K562 (cell line): ENCODE measurements around the gene SP6. TPM values are rescaled to one million over a fixed set of nuclear protein-coding genes. Genes with fewer than 3 reads are reported as not detected.

Experiments used
- ATAC-seq: fragments of 200-7000 bp; cut with Tn5 transposase; 3 replicates; pipeline ENCODE4 v1.9.1; 2020; ENCODE audit warnings: moderate library complexity
- BruUV-seq: library from RNA; stranded (reverse); fragments of 400-500 nt; replicated peaks from 2 replicates; lab custom pipeline; 2021; lab: Mats Ljungman, UMichigan
- CTCF ChIA-PET: fragments of 300-600 bp; formaldehyde crosslinking; extraction: SDS; loops from one replicate; lab custom pipeline; 2021; ENCODE audit warnings: low intra/inter-chr PET ratio; lab: Yijun Ruan, JAX
- POLR2A ChIA-PET: fragments of 300-600, 350-650 bp; sonication (Branson Sonifier 250); formaldehyde crosslinking; extraction: SDS; loops from one replicate; lab custom pipeline; 2021; ENCODE audit warnings: antibody characterized with exemption, inconsistent platforms; lab: Yijun Ruan, JAX
- DNase-seq, 4 experiments: peaks; one replicate each; pipeline versions ENCODE4 v3.0.0 to v3.0.0-alpha.2; 2011 to 2018; ENCODE audit warnings: low spot score in 3 of 4, mixed read lengths in 3 of 4; ENCODE audit errors: extremely low read depth in 1 of 4
- FAIRE-seq: peaks from 2 replicates; lab custom pipeline; 2011; peaks lifted over from hg19 to GRCh38; lab: Jason Lieb, UNC
- H2AFZ ChIP-seq: 2 replicates; pipeline ENCODE4 v1.6.0; 2011; ENCODE audit warnings: low read depth, low read length, control low read depth, inconsistent platforms
- H3K27ac ChIP-seq: fragments of 200-600 bp; 3 replicates; pipeline ENCODE4 v1.8.0; 2011; ENCODE audit warnings: low read depth, mild to moderate bottlenecking, control low read depth, inconsistent platforms, low read length, moderate library complexity, mixed read lengths; ENCODE audit errors: extremely low read depth
- H3K27me3 ChIP-seq, 2 experiments: fragments of 300-600 bp in 1 of 2; 2 replicates in 1 of 2; 3 replicates in 1 of 2; pipeline versions ENCODE4 v1.6.0 to v1.8.0; 2011; ENCODE audit warnings: inconsistent platforms in 2 of 2, low read length in 2 of 2, mild to moderate bottlenecking in 1 of 2, mixed read lengths in 1 of 2, moderate library complexity in 1 of 2; ENCODE audit not compliant: control insufficient read depth in 2 of 2, insufficient read depth in 2 of 2
- H3K36me3 ChIP-seq: fragments of 300-600 bp; 3 replicates; pipeline ENCODE4 v1.8.0; 2011; ENCODE audit warnings: mild to moderate bottlenecking, low read length, inconsistent platforms; ENCODE audit not compliant: control insufficient read depth, insufficient read depth
- H3K4me1 ChIP-seq, 2 experiments: fragments of 200-600 bp in 1 of 2; replicated peaks in 1 of 2; 2 replicates in 1 of 2; 3 replicates in 1 of 2; pipeline versions ENCODE4 v1.5.1 to v1.8.0; 2011; ENCODE audit warnings: inconsistent platforms in 2 of 2, low read length in 2 of 2, mild to moderate bottlenecking in 1 of 2, mixed read lengths in 1 of 2, moderate library complexity in 1 of 2; ENCODE audit not compliant: control insufficient read depth in 2 of 2, insufficient read depth in 2 of 2
- H3K4me2 ChIP-seq: 2 replicates; pipeline ENCODE4 v1.6.1; 2011; ENCODE audit warnings: low read length, control low read depth, inconsistent platforms, mixed read lengths; ENCODE audit not compliant: insufficient read depth
- H3K4me3 ChIP-seq: fragments of 200-600 bp; sonication (generic), shearing (Covaris generic); 2 replicates; pipeline ENCODE4 v1.5.1; 2016; ENCODE audit warnings: control low read depth, inconsistent platforms
- H3K79me2 ChIP-seq: fragments of 200-600 bp; 3 replicates; pipeline ENCODE4 v1.8.0; 2011; ENCODE audit warnings: low read length, inconsistent platforms; ENCODE audit not compliant: control insufficient read depth, insufficient read depth
- H3K9ac ChIP-seq, 2 experiments: 2 replicates each; pipeline versions ENCODE4 v1.6.0 to v1.6.1; 2011; ENCODE audit warnings: low read depth in 2 of 2, low read length in 2 of 2, control low read depth in 1 of 2, inconsistent platforms in 1 of 2, mild to moderate bottlenecking in 1 of 2, mixed read lengths in 1 of 2; ENCODE audit not compliant: insufficient read depth in 1 of 2
- H3K9me1 ChIP-seq: one replicate; pipeline ENCODE4 v1.6.0; 2011; ENCODE audit warnings: inconsistent platforms, mild to moderate bottlenecking, low read length, moderate library complexity; ENCODE audit not compliant: control insufficient read depth, insufficient read depth
- H3K9me3 ChIP-seq: replicated peaks from 2 replicates; pipeline ENCODE4 v1.5.1; 2011; ENCODE audit warnings: low read depth, low read length, inconsistent platforms; ENCODE audit not compliant: control insufficient read depth, insufficient read depth
- H4K20me1 ChIP-seq: replicated peaks from 2 replicates; pipeline ENCODE4 v1.6.1; 2011; ENCODE audit warnings: low read length, inconsistent platforms, mixed read lengths; ENCODE audit not compliant: control insufficient read depth, insufficient read depth
- BRD4 ChIP-seq: fragments of 200-600 bp; sonication (generic); IDR thresholded peaks from 2 replicates; pipeline ENCODE4 v1.6.1; 2017; ENCODE audit warnings: inconsistent platforms
- CTBP1 ChIP-seq: fragments of 450-650 bp; IDR thresholded peaks from 2 replicates; pipeline ENCODE4 v1.6.1; 2016; ENCODE audit warnings: borderline replicate concordance
- EP400 ChIP-seq: fragments of 450-650 bp; IDR thresholded peaks from 2 replicates; pipeline ENCODE4 v1.6.1; 2017; ENCODE audit warnings: antibody characterized with exemption, mild to moderate bottlenecking, moderate library complexity
- FOXJ2 ChIP-seq: fragments of 200-800 bp; sonication (Bioruptor generic); IDR thresholded peaks from 2 replicates; pipeline ENCODE4 v1.6.1; 2016; ENCODE audit warnings: missing genetic modification characterization, missing compliant biosample characterization
- MAX ChIP-seq: sonication (generic); formaldehyde crosslinking; IDR thresholded peaks from 2 replicates; pipeline ENCODE4 v1.9.0; 2022; ENCODE audit warnings: mild to moderate bottlenecking, missing genetic modification reagents
- SRF ChIP-seq, 2 experiments: fragments of 250-450, 450-650 bp in 1 of 2; sonication (Bioruptor Pico) in 1 of 2; sonication (generic) in 1 of 2; formaldehyde crosslinking; IDR thresholded peaks; 2 replicates each; pipeline versions ENCODE4 v1.5.0 to v1.5.1; 2020 to 2022; ENCODE audit warnings: mild to moderate bottlenecking in 1 of 2, missing genetic modification reagents in 1 of 2
- ZNF316 ChIP-seq: fragments of 450-650 bp; IDR thresholded peaks from 2 replicates; pipeline ENCODE4 v1.6.1; 2016
- ZNF589 ChIP-seq: fragments of 200-800 bp; sonication (Bioruptor generic); IDR thresholded peaks from 2 replicates; pipeline ENCODE4 v1.6.1; 2016; ENCODE audit warnings: low read depth, missing genetic modification characterization, missing compliant biosample characterization
- WGBS: fragments of 100-300 bp; shearing (Covaris generic); methylation state at CpG from one replicate; pipeline ENCODE4 v1.1.6; 2016; ENCODE audit warnings: low coverage, mixed read lengths; ENCODE audit not compliant: insufficient coverage; ENCODE audit errors: missing lambda C conversion rate; 5-methylcytosine and 5-hydroxymethylcytosine counted together
- in situ Hi-C: fragments of 300-500 bp; cut with MboI; formaldehyde crosslinking; loops from 4 replicates; pipeline ENCODE4 v1.15.0; 2018; ENCODE audit warnings: inconsistent platforms, mixed read lengths
- intact Hi-C: fragments of 100-400 bp; cut with micrococcal nuclease; formaldehyde crosslinking; loops from 2 replicates; pipeline ENCODE4 v1.14.2; 2022
- polyA plus RNA-seq, 8 experiments: library from polyadenylated mRNA; depleted of rRNA in 4 of 8; stranded (reverse) in 5 of 8; unstranded in 3 of 8; fragments of >200 nt; fragmentation: Nextera tagmentation in 2 of 8; fragmentation: Illumina TruSeq in 1 of 8; extraction: Ambion mirVana in 2 of 8; extraction: Trizol in 1 of 8; gene quantifications; 2 replicates each; pipeline versions ENCODE4 v1.2.1 to v1.2.3, GENCODE V29; 2011 to 2014; ENCODE audit warnings: inconsistent platforms in 1 of 8, missing spikeins in 1 of 8
- total RNA-seq, 7 experiments: library from RNA; depleted of rRNA in 6 of 7; stranded (reverse); fragments of >200 nt in 6 of 7; fragmentation: Illumina TruSeq in 2 of 7; extraction: Trizol in 2 of 7; gene quantifications; 2 replicates each; pipeline versions ENCODE4 v1.2.1 to v1.2.3, GENCODE V29; 2011 to 2021; ENCODE audit warnings: low replicate concordance in 1 of 7
- TF ChIP-seq, protein P1 (sequence below): fragments of 450-650 bp; formaldehyde crosslinking; IDR thresholded peaks from 2 replicates; pipeline ENCODE4 v1.4.0; 2020; ENCODE audit warnings: mild to moderate bottlenecking

SP6 gene
- total and polyA plus RNA-seq, 9 of the 15 experiments (the other 6 are each of a cell fraction or from before 2014, with no cell fraction given), result 0.11 to 7.9 (median 2.2) TPM

GRCh38 chr17:47810200-47810821, 40.7 kb downstream of the SP6 start (continued):
- TF ChIP-seq, protein P1, sequence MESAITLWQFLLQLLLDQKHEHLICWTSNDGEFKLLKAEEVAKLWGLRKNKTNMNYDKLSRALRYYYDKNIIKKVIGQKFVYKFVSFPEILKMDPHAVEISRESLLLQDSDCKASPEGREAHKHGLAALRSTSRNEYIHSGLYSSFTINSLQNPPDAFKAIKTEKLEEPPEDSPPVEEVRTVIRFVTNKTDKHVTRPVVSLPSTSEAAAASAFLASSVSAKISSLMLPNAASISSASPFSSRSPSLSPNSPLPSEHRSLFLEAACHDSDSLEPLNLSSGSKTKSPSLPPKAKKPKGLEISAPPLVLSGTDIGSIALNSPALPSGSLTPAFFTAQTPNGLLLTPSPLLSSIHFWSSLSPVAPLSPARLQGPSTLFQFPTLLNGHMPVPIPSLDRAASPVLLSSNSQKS (CRISPR knock-in tag), result no peak
- TF ChIP-seq CTBP1 (peak; percentile 46; the same call in 1 of the 2 replicates), BRD4 (no peak), SRF (CRISPR knock-in tag; IDR thresholded peaks at IDR 0.05) (0 out of 4 replicates have a peak, but pooled peaks of 1 of the 2 experiments have one; percentile 36), FOXJ2 (tag) (no peak)

- POLR2A ChIA-PET, result interaction anchor here (0.6 kb wide), 1 partner anchor 70 kb away, joined by 3 read pairs; no protein-coding TSS in a partner anchor
- H3K27ac ChIP-seq, result no peak overlapping the region
- TF ChIP-seq EP400 (no peak), MAX (CRISPR knock-in tag) (peak; percentile 16; the same call in 1 of the 2 replicates), ZNF316 (no peak), ZNF589 (CRISPR knock-in tag) (no peak)
- TF ChIP-seq, all 486 proteins: peak for 1
- no peak overlapping the region for H3K4me2 ChIP-seq
- CTCF ChIA-PET, result no interaction called here
- no peaks in the 10 kb centered on the region for H3K79me2 ChIP-seq
- H3K4me1 ChIP-seq, result peaks cover 22 to 42% of the 10 kb centered on the region in 2 experiments
- H4K20me1 ChIP-seq, result 0 out of 2 replicates have a peak, but pooled peaks cover 4% of the 10 kb centered on the region
- DNase-seq (no peak), ATAC-seq (no peak), FAIRE-seq (no peak)
- in situ Hi-C loops, result no loop called here
- H2AFZ ChIP-seq, result no peak overlapping the region
- no peak overlapping the region for H3K4me3 ChIP-seq
- H3K9me1 ChIP-seq, result peaks cover 6% of the 10 kb centered on the region
- 95% methylated on average over 22 of the region's 22 CpGs for WGBS
- H3K9me3 ChIP-seq, result no peaks in the 10 kb centered on the region
- intact Hi-C loops, result no loop called here
- H3K27me3 ChIP-seq, result peaks cover 0 to 6% of the 10 kb centered on the region in 2 experiments; a peak in 1 of 5 replicates
- BruUV-seq, result no TSS peak
- peak overlapping the region in 1 of 2 experiments; percentile 74; a peak in 2 of 4 replicates for H3K9ac ChIP-seq
- peaks cover 27% of the 10 kb centered on the region; the same call in 1 of the 3 replicates for H3K36me3 ChIP-seq
Observed at GRCh38 chr17:47808830-47809480, 42.0 kb downstream of the SP6 start.
